ENCODE measurements around the gene COL20A1.

COL20A1 gene

GRCh38 chr20:63309261-63310071, 16.5 kb downstream of the COL20A1 start:
- peak; percentile 20 for DNase-seq (ENCODE audit: low read depth)
- peak; percentile 65 for TF ChIP-seq CTCF (conservative IDR thresholded peaks at IDR 0.05; ENCODE audit: control insufficient read depth, insufficient read depth, low read depth, low read length)
- H3K4me3 ChIP-seq (ENCODE audit: control insufficient read depth, low read depth, low read length): no peak overlapping the region

DNA sequence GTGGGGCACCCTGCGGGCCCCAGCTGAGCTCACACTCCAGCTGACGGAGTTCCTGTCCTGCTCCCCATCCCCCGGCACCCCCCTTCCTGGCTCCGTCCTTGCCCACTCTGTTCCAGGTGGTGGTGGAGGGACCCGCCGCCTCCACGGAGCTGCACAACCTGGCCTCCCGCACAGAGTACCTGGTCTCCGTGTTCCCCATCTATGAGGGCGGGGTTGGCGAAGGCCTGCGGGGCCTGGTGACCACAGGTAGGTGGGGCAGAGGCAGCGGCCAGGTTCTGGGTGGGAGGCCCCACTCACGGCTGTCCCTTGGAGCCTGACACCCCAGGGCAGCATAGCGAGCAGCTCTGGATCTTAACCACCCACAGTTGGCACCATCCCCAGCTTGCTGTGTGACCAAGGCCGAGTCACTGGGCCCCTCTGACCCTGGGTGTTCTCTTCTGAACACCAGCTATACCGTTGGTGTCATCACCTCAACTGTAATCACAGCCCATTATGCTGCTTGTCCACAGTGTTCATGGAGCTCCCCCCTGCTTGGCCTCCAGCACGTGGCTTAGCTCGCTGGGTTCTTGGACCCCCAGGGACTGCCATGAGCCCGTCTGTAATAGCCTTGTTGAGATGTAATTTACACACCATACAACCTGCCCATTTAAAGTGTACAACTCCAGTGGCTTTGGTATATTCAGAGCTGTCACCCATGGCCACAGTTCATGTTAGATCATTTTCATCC, 17.4 kb downstream of the COL20A1 start:
- TF ChIP-seq CTCF (conservative IDR thresholded peaks at IDR 0.05; ENCODE audit: control insufficient read depth, insufficient read depth, low read depth, low read length): no peak
- peak; percentile 48 for DNase-seq (ENCODE audit: low read depth)
- H3K4me3 ChIP-seq (ENCODE audit: control insufficient read depth, low read depth, low read length): no peak overlapping the region

GRCh38 chr20:63311186-63311832, 18.3 kb downstream of the COL20A1 start:
- no peak for TF ChIP-seq CTCF (conservative IDR thresholded peaks at IDR 0.05; ENCODE audit: control insufficient read depth, insufficient read depth, low read depth, low read length)
- H3K4me3 ChIP-seq (ENCODE audit: control insufficient read depth, low read depth, low read length): no peak overlapping the region
- no peak for DNase-seq (ENCODE audit: low read depth)

GRCh38 chr20:63311833-63312243, 18.9 kb downstream of the COL20A1 start:
- TF ChIP-seq CTCF (conservative IDR thresholded peaks at IDR 0.05; ENCODE audit: control insufficient read depth, insufficient read depth, low read depth, low read length): no peak
- DNase-seq (ENCODE audit: low read depth): no peak
- no peak overlapping the region for H3K4me3 ChIP-seq (ENCODE audit: control insufficient read depth, low read depth, low read length)

- no peak overlapping the region for H3K4me3 ChIP-seq (ENCODE audit: control insufficient read depth, low read depth, low read length)
- no peak for TF ChIP-seq CTCF (conservative IDR thresholded peaks at IDR 0.05; ENCODE audit: control insufficient read depth, insufficient read depth, low read depth, low read length)
- no peak for DNase-seq (ENCODE audit: low read depth)
Measured at GRCh38 chr20:63312273-63312672, 19.3 kb downstream of the COL20A1 start.

GRCh38 chr20:63312690-63313348, 19.8 kb downstream of the COL20A1 start:
- TF ChIP-seq CTCF (conservative IDR thresholded peaks at IDR 0.05; ENCODE audit: control insufficient read depth, insufficient read depth, low read depth, low read length): no peak
- DNase-seq (ENCODE audit: low read depth): no peak
- no peak overlapping the region for H3K4me3 ChIP-seq (ENCODE audit: control insufficient read depth, low read depth, low read length)
